Hepatocyte (in vitro differentiated cells): Measurements from ENCODE around the gene HOXB1. TPM values are rescaled to one million over a fixed set of nuclear protein-coding genes. Genes with fewer than 3 reads are reported as not detected.

Experiments used
- DNase-seq: peaks from one replicate; pipeline ENCODE4 v3.0.0-alpha.2; 2016; ENCODE audit warnings: low spot score
- H2AFZ ChIP-seq: fragments of 200-600 bp; sonication (generic); 2 replicates; pipeline ENCODE4 v1.6.0; 2016; ENCODE audit warnings: antibody characterized with exemption, mild to moderate bottlenecking
- H3K27ac ChIP-seq: fragments of 200-600 bp; sonication (generic); 2 replicates; pipeline ENCODE4 v1.5.1; 2016; ENCODE audit warnings: mild to moderate bottlenecking
- H3K27me3 ChIP-seq: fragments of 200-600 bp; sonication (generic); 2 replicates; pipeline ENCODE4 v1.6.1; 2016
- H3K36me3 ChIP-seq: fragments of 200-600 bp; sonication (generic); replicated peaks from 2 replicates; pipeline ENCODE4 v1.5.1; 2016; ENCODE audit warnings: low read depth; ENCODE audit not compliant: insufficient read depth
- H3K4me1 ChIP-seq: fragments of 200-600 bp; sonication (generic); 2 replicates; pipeline ENCODE4 v1.5.1; 2016; ENCODE audit warnings: mild to moderate bottlenecking, moderate library complexity; ENCODE audit not compliant: insufficient read depth
- H3K4me2 ChIP-seq: fragments of 200-600 bp; sonication (generic); 2 replicates; pipeline ENCODE4 v1.6.0; 2016
- H3K4me3 ChIP-seq: fragments of 200-600 bp; sonication (generic); 2 replicates; pipeline ENCODE4 v1.5.1; 2016; ENCODE audit warnings: mild to moderate bottlenecking
- H3K79me2 ChIP-seq: fragments of 200-600 bp; sonication (generic); 2 replicates; pipeline ENCODE4 v1.6.0; 2017; ENCODE audit warnings: mild to moderate bottlenecking
- H3K9me2 ChIP-seq: fragments of 200-600 bp; sonication (generic); replicated peaks from 2 replicates; pipeline ENCODE4 v1.6.0; 2017; ENCODE audit warnings: mild to moderate bottlenecking; ENCODE audit not compliant: insufficient read depth
- H3K9me3 ChIP-seq: fragments of 200-600 bp; sonication (generic); 2 replicates; pipeline ENCODE4 v1.5.1; 2016; ENCODE audit warnings: low read depth, mild to moderate bottlenecking
- H4K20me1 ChIP-seq: fragments of 200-600 bp; sonication (generic); 2 replicates; pipeline ENCODE4 v1.6.0; 2016; ENCODE audit warnings: mild to moderate bottlenecking; ENCODE audit not compliant: insufficient read depth, poor library complexity, severe bottlenecking
- EZH2 ChIP-seq: fragments of 200-600 bp; sonication (generic); IDR thresholded peaks from 2 replicates; pipeline ENCODE4 v1.6.1; 2016; ENCODE audit warnings: antibody characterized with exemption, mild to moderate bottlenecking, borderline replicate concordance
- EZH2phosphoT487 ChIP-seq: fragments of 200-600 bp; sonication (generic); IDR thresholded peaks from one replicate; pipeline ENCODE4 v1.6.1; 2018; ENCODE audit warnings: antibody characterized with exemption, mild to moderate bottlenecking, low read depth, moderate library complexity; ENCODE audit not compliant: unreplicated experiment, severe bottlenecking
- WGBS: methylation state at CpG from one replicate; pipeline ENCODE4 v1.1.6; 2016; ENCODE audit warnings: low lambda C conversion rate; ENCODE audit errors: missing lambda C conversion rate; 5-methylcytosine and 5-hydroxymethylcytosine counted together
- polyA plus RNA-seq: library from polyadenylated mRNA; unstranded; fragments of >200 nt; fragmentation: Nextera tagmentation; extraction: Ambion mirVana; gene quantifications from 2 replicates; pipeline ENCODE4 v1.2.1, GENCODE V29; 2016
- total RNA-seq: library from RNA; depleted of rRNA; stranded (reverse); fragments of >200 nt; gene quantifications from 2 replicates; pipeline ENCODE4 v1.2.3, GENCODE V29; 2014
- TF ChIP-seq, protein P1 (sequence below): fragments of 200-600 bp; sonication (generic); IDR thresholded peaks from 2 replicates; pipeline ENCODE4 v1.5.1; 2016; ENCODE audit warnings: antibody characterized with exemption, mild to moderate bottlenecking; ENCODE audit not compliant: poor library complexity

Gene HOXB1
- total and polyA plus RNA-seq, 2 experiments from 2014 or later, result not detected

DNA sequence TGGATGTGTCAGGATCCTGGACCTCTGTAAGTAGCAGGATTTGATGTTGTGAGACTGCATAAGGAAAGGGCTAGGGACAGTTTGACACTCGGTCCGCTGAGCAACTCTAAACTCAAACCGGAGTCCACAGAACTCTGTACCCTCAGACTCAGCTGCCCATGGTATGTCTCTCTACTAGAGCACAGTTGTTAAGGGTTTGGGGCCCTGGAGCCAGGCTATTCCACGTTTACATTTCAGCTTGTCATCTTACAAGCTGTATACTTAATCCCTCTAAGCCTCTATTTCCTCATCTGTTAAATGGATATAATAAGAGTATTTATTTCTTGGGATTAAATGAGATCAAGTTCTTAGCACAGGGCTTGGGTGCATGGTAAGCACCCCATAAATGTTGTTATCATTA, 27.9 kb downstream of the HOXB1 start:
- H2AFZ ChIP-seq, result no peak overlapping the region
- H3K36me3 ChIP-seq, result no peaks in the 10 kb centered on the region
- TF ChIP-seq, protein P1, sequence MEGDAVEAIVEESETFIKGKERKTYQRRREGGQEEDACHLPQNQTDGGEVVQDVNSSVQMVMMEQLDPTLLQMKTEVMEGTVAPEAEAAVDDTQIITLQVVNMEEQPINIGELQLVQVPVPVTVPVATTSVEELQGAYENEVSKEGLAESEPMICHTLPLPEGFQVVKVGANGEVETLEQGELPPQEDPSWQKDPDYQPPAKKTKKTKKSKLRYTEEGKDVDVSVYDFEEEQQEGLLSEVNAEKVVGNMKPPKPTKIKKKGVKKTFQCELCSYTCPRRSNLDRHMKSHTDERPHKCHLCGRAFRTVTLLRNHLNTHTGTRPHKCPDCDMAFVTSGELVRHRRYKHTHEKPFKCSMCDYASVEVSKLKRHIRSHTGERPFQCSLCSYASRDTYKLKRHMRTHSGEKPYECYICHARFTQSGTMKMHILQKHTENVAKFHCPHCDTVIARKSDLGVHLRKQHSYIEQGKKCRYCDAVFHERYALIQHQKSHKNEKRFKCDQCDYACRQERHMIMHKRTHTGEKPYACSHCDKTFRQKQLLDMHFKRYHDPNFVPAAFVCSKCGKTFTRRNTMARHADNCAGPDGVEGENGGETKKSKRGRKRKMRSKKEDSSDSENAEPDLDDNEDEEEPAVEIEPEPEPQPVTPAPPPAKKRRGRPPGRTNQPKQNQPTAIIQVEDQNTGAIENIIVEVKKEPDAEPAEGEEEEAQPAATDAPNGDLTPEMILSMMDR, result no peak
- TF ChIP-seq EZH2 (no peak), EZH2phosphoT487 (no peak)
- no peak for DNase-seq
- peaks cover 17% of the 10 kb centered on the region for H3K4me1 ChIP-seq
- H3K27ac ChIP-seq, result peak overlapping the region; percentile 10
- H3K4me2 ChIP-seq, result no peak overlapping the region
- no peaks in the 10 kb centered on the region for H3K9me2 ChIP-seq
- no peak overlapping the region for H3K4me3 ChIP-seq
- no peaks in the 10 kb centered on the region for H3K79me2 ChIP-seq
- H4K20me1 ChIP-seq, result no peaks in the 10 kb centered on the region
- H3K9me3 ChIP-seq, result no peaks in the 10 kb centered on the region
- WGBS, result 48% methylated on average over 4 of the region's 4 CpGs
- H3K27me3 ChIP-seq, result peaks cover 53% of the 10 kb centered on the region

- DNase-seq, result no peak
- Histone ChIP-seq H3K27ac (no peak overlapping the region), H3K27me3 (peaks cover 54% of the 10 kb centered on the region), H3K36me3 (no peaks in the 10 kb centered on the region), H3K9me3 (no peaks in the 10 kb centered on the region), H4K20me1 (no peaks in the 10 kb centered on the region), H3K4me1 (peaks cover 17% of the 10 kb centered on the region), H3K4me2 (no peak overlapping the region), H2AFZ (no peak overlapping the region), H3K79me2 (no peaks in the 10 kb centered on the region), H3K9me2 (no peaks in the 10 kb centered on the region), H3K4me3 (no peak overlapping the region)
- 74% methylated on average over 2 of the region's 2 CpGs for WGBS
- TF ChIP-seq EZH2phosphoT487, result no peak
- no peak for TF ChIP-seq EZH2
- TF ChIP-seq, protein P1, result no peak
These were observed 28.5 kb downstream of the HOXB1 start for GRCh38 chr17:48502312-48502711.

- Histone ChIP-seq H3K27ac (no peak overlapping the region), H3K9me2 (no peaks in the 10 kb centered on the region), H4K20me1 (no peaks in the 10 kb centered on the region), H3K79me2 (no peaks in the 10 kb centered on the region), H3K27me3 (peaks cover 61% of the 10 kb centered on the region), H2AFZ (no peak overlapping the region), H3K36me3 (no peaks in the 10 kb centered on the region), H3K4me1 (peaks cover 17% of the 10 kb centered on the region), H3K9me3 (no peaks in the 10 kb centered on the region), H3K4me2 (no peak overlapping the region), H3K4me3 (no peak overlapping the region)
- 30% methylated on average over 12 of the region's 12 CpGs for WGBS
- TF ChIP-seq EZH2 (no peak), EZH2phosphoT487 (no peak)
- TF ChIP-seq, protein P1, result no peak
- DNase-seq, result peak; percentile 48
These were observed 30.1 kb downstream of the HOXB1 start for GRCh38 chr17:48500435-48501426.
